Gastroesophageal sphincter (tissue), 3 donors: ENCODE measurements around the gene XPO1.

ENCODE experiments used
- POLR2A ChIP-seq, 2 donors: fragments of 450-650 bp; IDR thresholded peaks; one replicate each; pipeline ENCODE4 v1.6.1; 2017; ENCODE audit warnings: antibody characterized with exemption in 2 of 2, mild to moderate bottlenecking in 2 of 2, moderate library complexity in 1 of 2
- POLR2AphosphoS5 ChIP-seq: sonication (generic); formaldehyde crosslinking; IDR thresholded peaks from one replicate; pipeline ENCODE4 v1.6.1; 2017; ENCODE audit warnings: antibody characterized with exemption
- TF ChIP-seq, protein P1 (sequence below), 4 experiments: fragments of 200-600 bp in 2 of 4; fragments of 450-650 bp in 2 of 4; sonication (generic) in 1 of 4; IDR thresholded peaks; one replicate each; pipeline ENCODE4 v1.5.1; 2017 to 2019; ENCODE audit warnings: antibody characterized with exemption in 4 of 4, mild to moderate bottlenecking in 2 of 4, moderate library complexity in 2 of 4

DNA sequence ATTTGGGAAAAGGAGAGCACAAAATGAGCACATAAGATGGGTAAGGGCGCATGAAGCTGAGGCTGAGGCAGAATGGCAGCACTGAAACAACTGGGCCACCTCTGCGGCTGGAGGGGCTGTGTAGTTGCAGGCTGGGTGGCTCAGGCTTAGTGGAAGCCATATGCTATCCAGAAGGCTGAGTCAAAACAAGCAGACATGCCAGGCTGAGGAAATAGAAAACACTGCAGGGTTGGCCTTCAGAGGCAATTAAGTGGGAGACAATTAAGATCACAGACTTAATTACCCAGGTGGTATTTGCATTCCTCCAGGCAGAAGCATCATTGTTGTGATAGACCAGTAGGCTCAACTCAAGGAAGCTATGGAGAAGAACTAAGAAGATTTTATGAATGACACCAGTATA, 11.4 kb upstream of the XPO1 start:
- no peak for TF ChIP-seq POLR2A (IDR thresholded peaks at IDR 0.05)
- TF ChIP-seq, protein P1, sequence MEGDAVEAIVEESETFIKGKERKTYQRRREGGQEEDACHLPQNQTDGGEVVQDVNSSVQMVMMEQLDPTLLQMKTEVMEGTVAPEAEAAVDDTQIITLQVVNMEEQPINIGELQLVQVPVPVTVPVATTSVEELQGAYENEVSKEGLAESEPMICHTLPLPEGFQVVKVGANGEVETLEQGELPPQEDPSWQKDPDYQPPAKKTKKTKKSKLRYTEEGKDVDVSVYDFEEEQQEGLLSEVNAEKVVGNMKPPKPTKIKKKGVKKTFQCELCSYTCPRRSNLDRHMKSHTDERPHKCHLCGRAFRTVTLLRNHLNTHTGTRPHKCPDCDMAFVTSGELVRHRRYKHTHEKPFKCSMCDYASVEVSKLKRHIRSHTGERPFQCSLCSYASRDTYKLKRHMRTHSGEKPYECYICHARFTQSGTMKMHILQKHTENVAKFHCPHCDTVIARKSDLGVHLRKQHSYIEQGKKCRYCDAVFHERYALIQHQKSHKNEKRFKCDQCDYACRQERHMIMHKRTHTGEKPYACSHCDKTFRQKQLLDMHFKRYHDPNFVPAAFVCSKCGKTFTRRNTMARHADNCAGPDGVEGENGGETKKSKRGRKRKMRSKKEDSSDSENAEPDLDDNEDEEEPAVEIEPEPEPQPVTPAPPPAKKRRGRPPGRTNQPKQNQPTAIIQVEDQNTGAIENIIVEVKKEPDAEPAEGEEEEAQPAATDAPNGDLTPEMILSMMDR (IDR thresholded peaks at IDR 0.05): no peak
- TF ChIP-seq POLR2AphosphoS5: no peak
